NCI-H1417 treated with DMSO at 0.1 percent for 48 hours (cell line): ENCODE results near the gene ADH5.
"Not testable (repeated sequence)": the region's sequence is repeated elsewhere in the genome, so short reads cannot be mapped to it uniquely, and the experiment has no call there.

ENCODE experiments used
- DNase-seq: peaks from one replicate; lab custom pipeline; 2025; lab: John Stamatoyannopoulos, UW

ADH5 gene

DNA sequence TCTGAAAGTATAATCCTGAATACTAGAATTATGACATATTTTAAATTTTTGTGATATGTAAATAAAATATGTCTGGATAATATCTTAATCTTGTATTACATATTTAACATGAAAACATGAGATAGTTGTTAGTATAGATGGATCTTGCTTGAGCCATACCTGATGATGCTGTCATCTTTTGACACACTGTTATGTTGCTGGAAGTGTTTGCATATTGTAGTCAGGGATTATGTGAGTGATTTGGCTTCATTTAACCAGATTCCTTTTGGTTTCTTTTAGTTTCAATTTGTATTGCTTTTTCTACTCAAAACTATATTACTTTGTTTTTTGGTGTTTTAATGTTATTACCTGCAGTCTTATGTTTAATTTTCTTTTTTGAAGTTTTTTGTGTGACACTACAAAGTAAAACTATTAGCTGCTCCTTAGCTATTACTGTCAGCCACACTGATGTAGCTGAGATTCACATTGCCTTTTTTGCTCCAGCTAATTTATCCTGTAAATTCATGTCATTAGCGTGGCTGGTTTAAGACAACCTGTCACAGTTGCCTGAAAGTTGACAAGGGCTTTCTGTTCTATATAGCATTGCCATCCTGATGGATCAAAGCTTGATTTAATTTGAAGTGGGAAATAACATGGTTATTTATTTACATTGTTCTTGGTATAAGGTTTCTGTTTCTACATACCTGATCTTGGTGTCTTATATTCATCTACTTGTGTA is 59.4 kb downstream of the ADH5 start:
- no peak for DNase-seq

GRCh38 chr4:99028187-99028586 is 60.4 kb downstream of the ADH5 start:
- no peak for DNase-seq

GRCh38 chr4:99027304-99027703 is 61.3 kb downstream of the ADH5 start:
- no peak for DNase-seq

DNA sequence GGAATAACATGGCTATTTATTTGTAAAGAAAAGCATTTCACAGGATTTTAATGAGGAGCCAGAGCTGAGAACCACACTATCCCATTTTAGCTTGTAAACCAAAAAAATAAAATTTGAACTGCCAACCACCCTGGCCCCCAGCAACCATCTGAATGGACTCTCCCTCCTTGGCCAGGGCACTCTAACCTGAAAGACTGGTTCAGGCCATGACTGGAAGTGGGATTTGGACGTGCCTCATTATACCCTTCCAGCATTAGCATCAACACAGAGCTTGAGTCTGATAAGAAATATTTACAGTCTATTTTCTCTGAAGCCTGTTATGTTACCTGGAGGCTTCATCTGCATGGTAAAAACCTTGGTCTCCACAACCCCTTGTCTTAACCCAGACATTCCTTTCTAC is 63.1 kb downstream of the ADH5 start:
- DNase-seq, result no peak

- no peak for DNase-seq
Observed at GRCh38 chr4:99024481-99025275, 63.9 kb downstream of the ADH5 start.

GRCh38 chr4:99023800-99024251 is 64.8 kb downstream of the ADH5 start:
- not testable (repeated sequence) for DNase-seq

DNA sequence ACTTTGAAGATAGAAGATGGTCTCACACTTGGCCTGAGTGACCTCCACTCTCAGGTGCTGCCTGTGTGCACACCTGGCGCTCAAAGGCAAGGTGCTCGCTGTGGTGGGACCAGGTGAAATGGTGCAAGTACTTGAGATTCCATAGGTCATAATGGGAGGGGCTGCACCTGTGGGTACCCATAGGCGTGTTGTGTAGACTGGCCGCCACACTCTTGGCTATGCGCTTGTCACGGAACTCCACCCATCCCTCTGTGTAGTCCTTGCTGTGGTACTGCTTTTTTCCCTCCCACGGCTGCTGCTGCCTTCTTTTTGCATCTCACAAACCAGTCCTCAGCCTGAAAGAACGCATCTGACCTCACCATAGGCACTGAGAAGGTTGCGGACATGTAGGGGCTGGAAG is 66.0 kb downstream of the ADH5 start:
- DNase-seq, result no peak

DNA sequence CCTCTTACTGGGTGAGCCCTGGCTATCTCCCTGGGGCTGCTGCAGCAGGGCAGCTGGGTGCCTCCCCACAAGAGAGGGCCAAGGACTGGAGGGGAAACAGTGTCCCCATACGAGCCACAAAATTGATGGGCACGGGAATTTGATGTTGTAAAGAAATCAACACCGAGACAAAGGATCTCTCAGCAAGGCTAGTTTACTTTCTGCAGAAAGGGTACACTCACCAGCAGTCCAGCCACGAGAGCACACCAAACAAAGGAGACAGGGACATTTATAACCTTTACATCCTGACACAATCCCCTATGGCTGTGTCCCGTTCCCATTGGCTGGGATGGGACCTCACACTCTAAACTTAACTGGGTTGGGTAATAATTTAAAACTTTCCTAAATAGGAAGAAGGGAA is 67.2 kb downstream of the ADH5 start:
- no peak for DNase-seq
